ENCODE measurements around the gene GFOD1. TPM values are rescaled to one million over a fixed set of nuclear protein-coding genes. Genes with fewer than 3 reads are reported as not detected.

The GFOD1 gene
- total RNA-seq, 1 donor from 2014 or later = 33.7 TPM

GRCh38 chr6:13402711-13403110, 84.7 kb downstream of the GFOD1 start:
- DNase-seq (no peak), ATAC-seq (no peak)
- intact Hi-C loops (cut with DNase I) = no loop called here
- Histone ChIP-seq H3K4me3 (no peak overlapping the region), H3K27ac (no peak overlapping the region), H3K27me3 (no peaks in the 10 kb centered on the region), H3K36me3 (no peaks in the 10 kb centered on the region), H3K9me3 (no peaks in the 10 kb centered on the region), H3K4me1 (peaks cover 36% of the 10 kb centered on the region)
- TF ChIP-seq, protein P1, sequence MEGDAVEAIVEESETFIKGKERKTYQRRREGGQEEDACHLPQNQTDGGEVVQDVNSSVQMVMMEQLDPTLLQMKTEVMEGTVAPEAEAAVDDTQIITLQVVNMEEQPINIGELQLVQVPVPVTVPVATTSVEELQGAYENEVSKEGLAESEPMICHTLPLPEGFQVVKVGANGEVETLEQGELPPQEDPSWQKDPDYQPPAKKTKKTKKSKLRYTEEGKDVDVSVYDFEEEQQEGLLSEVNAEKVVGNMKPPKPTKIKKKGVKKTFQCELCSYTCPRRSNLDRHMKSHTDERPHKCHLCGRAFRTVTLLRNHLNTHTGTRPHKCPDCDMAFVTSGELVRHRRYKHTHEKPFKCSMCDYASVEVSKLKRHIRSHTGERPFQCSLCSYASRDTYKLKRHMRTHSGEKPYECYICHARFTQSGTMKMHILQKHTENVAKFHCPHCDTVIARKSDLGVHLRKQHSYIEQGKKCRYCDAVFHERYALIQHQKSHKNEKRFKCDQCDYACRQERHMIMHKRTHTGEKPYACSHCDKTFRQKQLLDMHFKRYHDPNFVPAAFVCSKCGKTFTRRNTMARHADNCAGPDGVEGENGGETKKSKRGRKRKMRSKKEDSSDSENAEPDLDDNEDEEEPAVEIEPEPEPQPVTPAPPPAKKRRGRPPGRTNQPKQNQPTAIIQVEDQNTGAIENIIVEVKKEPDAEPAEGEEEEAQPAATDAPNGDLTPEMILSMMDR (IDR thresholded peaks at IDR 0.05) = no peak

DNA sequence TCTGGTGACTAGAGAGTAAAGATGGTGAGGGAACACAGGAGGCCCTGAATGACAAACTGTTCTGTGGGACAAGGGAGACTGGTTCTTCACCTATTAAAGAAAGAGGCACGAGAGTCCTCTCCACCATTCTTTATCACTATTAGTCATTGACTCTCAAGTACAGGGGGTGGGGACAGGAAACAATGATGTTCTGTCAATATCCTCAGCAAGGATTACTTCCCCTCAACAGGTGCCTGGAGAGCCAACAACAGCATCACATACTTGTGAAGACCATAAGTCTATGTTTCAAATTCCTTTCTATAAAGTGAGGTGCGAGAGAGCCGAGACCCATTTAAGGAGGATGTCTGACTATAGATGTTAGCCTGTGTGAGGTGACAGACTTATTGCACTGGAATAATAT, 86.6 kb downstream of the GFOD1 start:
- Histone ChIP-seq H3K36me3 (no peaks in the 10 kb centered on the region), H3K4me1 (peaks cover 37% of the 10 kb centered on the region), H3K4me3 (no peak overlapping the region), H3K9me3 (no peaks in the 10 kb centered on the region), H3K27me3 (no peaks in the 10 kb centered on the region), H3K27ac (no peak overlapping the region)
- ATAC-seq (no peak), DNase-seq (no peak)
- intact Hi-C loops (cut with DNase I) = no loop called here
- TF ChIP-seq, protein P1 (IDR thresholded peaks at IDR 0.05) = no peak

DNA sequence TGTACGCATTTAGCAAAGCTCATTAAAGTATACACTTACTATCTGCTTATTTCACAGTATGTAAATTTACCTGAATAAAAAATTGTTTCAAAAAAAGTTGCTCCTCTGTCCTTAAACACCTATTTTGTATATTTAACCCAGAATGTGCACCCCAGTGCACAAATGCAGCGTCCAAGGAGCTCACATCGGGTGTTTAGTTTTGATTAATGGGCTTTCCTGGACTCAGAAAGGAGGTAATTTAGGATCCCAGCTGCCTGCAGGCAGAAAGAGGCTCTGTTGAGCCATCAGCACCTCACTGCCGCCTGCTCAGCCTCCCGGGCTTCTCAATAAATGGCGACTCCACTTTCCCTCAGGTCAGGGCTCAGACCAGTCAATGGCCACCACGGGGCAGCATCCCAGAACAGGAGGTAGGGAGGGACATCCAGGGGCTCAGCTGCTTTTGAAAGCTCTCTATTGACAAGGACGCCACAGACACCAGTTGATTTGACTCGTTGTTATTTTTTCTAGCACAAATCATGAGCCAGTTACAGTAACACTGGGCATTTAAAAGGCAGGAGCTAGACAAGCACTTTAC, 88.9 kb downstream of the GFOD1 start:
- Histone ChIP-seq H3K27me3 (no peaks in the 10 kb centered on the region), H3K27ac (no peak overlapping the region), H3K4me1 (peaks cover 35% of the 10 kb centered on the region), H3K4me3 (no peak overlapping the region), H3K9me3 (no peaks in the 10 kb centered on the region), H3K36me3 (no peaks in the 10 kb centered on the region)
- intact Hi-C loops (cut with DNase I) = no loop called here
- no peak for ATAC-seq
- no peak for DNase-seq
- TF ChIP-seq, protein P1 (IDR thresholded peaks at IDR 0.05) = no peak

DNA sequence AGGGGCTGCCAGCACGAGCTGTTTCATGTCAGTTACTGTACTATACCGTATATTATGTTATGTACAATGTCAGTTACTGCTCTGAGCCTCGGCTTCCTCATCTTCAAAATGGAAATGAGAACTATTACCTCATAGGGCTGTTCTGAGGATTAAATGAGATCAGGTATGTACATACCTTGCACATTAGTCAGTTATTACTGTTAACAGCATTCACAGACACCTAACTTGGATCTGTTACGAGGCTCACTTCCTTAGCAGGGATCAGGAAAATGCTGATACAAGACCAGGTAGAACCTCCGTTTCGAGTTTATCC, 89.4 kb downstream of the GFOD1 start:
- ATAC-seq = peak; percentile 39

GRCh38 chr6:13397359-13398068, 89.9 kb downstream of the GFOD1 start:
- H3K4me3 ChIP-seq = no peak overlapping the region
- peaks cover 32% of the 10 kb centered on the region for H3K4me1 ChIP-seq
- ATAC-seq = peak; percentile 49
- H3K27ac ChIP-seq = peak overlapping the region; percentile 49
- TF ChIP-seq, protein P1 (IDR thresholded peaks at IDR 0.05) = no peak
- no peak for DNase-seq
- no peaks in the 10 kb centered on the region for H3K27me3 ChIP-seq
- no peaks in the 10 kb centered on the region for H3K9me3 ChIP-seq
- no peaks in the 10 kb centered on the region for H3K36me3 ChIP-seq
- intact Hi-C loops (cut with DNase I) = no loop called here

More for the DNA sequence above, 89.4 kb downstream of the GFOD1 start:
- no peaks in the 10 kb centered on the region for H3K36me3 ChIP-seq
- no peak overlapping the region for H3K27ac ChIP-seq
- DNase-seq = no peak
- intact Hi-C loops (cut with DNase I) = no loop called here
- H3K4me1 ChIP-seq = peaks cover 32% of the 10 kb centered on the region
- no peaks in the 10 kb centered on the region for H3K27me3 ChIP-seq
- no peaks in the 10 kb centered on the region for H3K9me3 ChIP-seq
- no peak overlapping the region for H3K4me3 ChIP-seq
- TF ChIP-seq, protein P1 (IDR thresholded peaks at IDR 0.05) = no peak

Data from upper lobe of right lung (tissue), 1 donor.